Right lobe of liver (tissue), 6 donors: ENCODE results near the gene LRRC1. TPM values are rescaled to one million over a fixed set of nuclear protein-coding genes. Genes with fewer than 3 reads are reported as not detected.

Experiments used
- ATAC-seq, 4 donors: fragments of 200-7000 bp; cut with Tn5 transposase; one replicate each; pipeline ENCODE4 v1.9.1; 2020; ENCODE audit warnings: mild to moderate bottlenecking in 4 of 4, moderate library complexity in 4 of 4
- DNase-seq, 3 donors: peaks; one replicate each; pipeline ENCODE4 v3.0.0-alpha.2; 2020
- H3K27ac ChIP-seq, 3 donors: fragments of 200-600 bp; one replicate each; pipeline ENCODE4 v1.8.0; 2022
- H3K27me3 ChIP-seq, 2 donors: fragments of 200-600 bp; one replicate each; pipeline ENCODE4 v1.8.0; 2022
- H3K36me3 ChIP-seq, 4 donors: fragments of 200-600 bp; sonication (generic) in 1 of 4; one replicate each; pipeline versions ENCODE4 v1.5.1 to v1.8.0; 2017 to 2022; ENCODE audit warnings: control low read depth in 1 of 4
- H3K4me1 ChIP-seq, 4 donors: fragments of 200-600 bp; sonication (generic) in 1 of 4; one replicate each; pipeline versions ENCODE4 v1.5.1 to v1.8.0; 2017 to 2022; ENCODE audit warnings: control low read depth in 1 of 4
- H3K4me3 ChIP-seq, 3 donors: fragments of 200-600 bp; one replicate each; pipeline ENCODE4 v1.8.0; 2022
- H3K9me3 ChIP-seq, 4 donors: fragments of 200-600 bp; sonication (generic) in 1 of 4; one replicate each; pipeline versions ENCODE4 v1.5.1 to v1.8.0; 2017 to 2022; ENCODE audit warnings: control low read depth in 1 of 4
- POLR2A ChIP-seq: fragments of 450-650 bp; IDR thresholded peaks from one replicate; pipeline ENCODE4 v1.6.1; 2017; ENCODE audit warnings: antibody characterized with exemption, mild to moderate bottlenecking
- WGBS: methylation state at CpG from one replicate; pipeline ENCODE4 v1.1.6; 2018; ENCODE audit warnings: low coverage, low lambda C conversion rate; ENCODE audit not compliant: insufficient coverage; ENCODE audit errors: missing lambda C conversion rate; 5-methylcytosine and 5-hydroxymethylcytosine counted together
- intact Hi-C, 2 donors: fragments of 100-400 bp; cut with DNase I; formaldehyde crosslinking; loops; one replicate each; pipeline versions ENCODE4 v1.11.2 to v1.14.1; 2022
- total RNA-seq, 6 experiments: library from RNA; depleted of rRNA in 2 of 6; stranded (reverse); fragments of >200 nt in 2 of 6; fragmentation: NEBNext Ultra II Directional in 3 of 6; extraction: Animal tissue kit (Norgen Biotek cat#: 25700) in 3 of 6; gene quantifications; one replicate each; pipeline versions ENCODE4 v1.1.0 to v1.2.4, GENCODE V29; 2016 to 2023
- TF ChIP-seq, protein P1 (sequence below), 4 donors: fragments of 200-600 bp in 3 of 4; fragments of 450-650 bp in 1 of 4; IDR thresholded peaks; one replicate each; pipeline versions ENCODE4 v1.5.1 to v1.8.0; 2016 to 2022; ENCODE audit warnings: antibody characterized with exemption in 4 of 4, mild to moderate bottlenecking in 2 of 4
- donor health status: DM: no; HTN: yes; CAD: no.
- donor health status: DM: no; HTN: no; CAD: no.
- donor health status: DM: no; HTN: no; CAD: no.
- donor health status: DM: no; HTN: yes; CAD: no.
- donor health status: DM: no; HTN: yes; CAD: no.

LRRC1 gene
- total RNA-seq, 6 experiments from 2014 or later, result 0.46 to 3.2 (median 1.4) TPM

- H3K36me3 ChIP-seq, result no peaks in the 10 kb centered on the region
- 55% methylated on average over 3 of the region's 3 CpGs for WGBS
Observed at GRCh38 chr6:53918854-53919510, 124.2 kb downstream of the LRRC1 start.

DNA sequence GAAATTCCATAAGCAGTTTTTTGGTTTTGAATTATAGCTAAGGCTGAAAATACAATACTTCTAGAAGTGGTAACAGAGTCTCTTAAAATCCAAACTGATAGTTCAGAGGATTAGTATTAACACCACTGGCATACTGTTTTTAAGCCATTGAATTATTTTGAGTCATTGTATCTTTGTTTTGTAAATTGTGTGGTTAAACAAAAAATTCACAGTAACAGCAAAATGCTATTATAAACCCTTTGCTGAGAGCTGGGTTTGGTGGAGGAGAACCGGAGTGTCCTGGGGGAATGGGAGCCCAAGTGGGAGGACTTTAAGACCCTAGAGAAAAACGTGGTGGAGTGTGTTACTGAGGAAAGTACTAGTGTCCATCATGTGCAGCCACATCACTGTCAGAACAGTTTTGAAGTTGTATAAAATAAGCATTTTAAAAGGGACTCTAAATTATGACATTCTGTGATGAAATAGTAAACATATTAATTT, 125.1 kb downstream of the LRRC1 start:
- no peak overlapping the region for H3K4me3 ChIP-seq
- H3K27me3 ChIP-seq, result no peaks in the 10 kb centered on the region
- no peaks in the 10 kb centered on the region for H3K36me3 ChIP-seq
- no peaks in the 10 kb centered on the region for H3K4me1 ChIP-seq
- 40% methylated on average over 1 of the region's 2 CpGs for WGBS
- TF ChIP-seq, protein P1, sequence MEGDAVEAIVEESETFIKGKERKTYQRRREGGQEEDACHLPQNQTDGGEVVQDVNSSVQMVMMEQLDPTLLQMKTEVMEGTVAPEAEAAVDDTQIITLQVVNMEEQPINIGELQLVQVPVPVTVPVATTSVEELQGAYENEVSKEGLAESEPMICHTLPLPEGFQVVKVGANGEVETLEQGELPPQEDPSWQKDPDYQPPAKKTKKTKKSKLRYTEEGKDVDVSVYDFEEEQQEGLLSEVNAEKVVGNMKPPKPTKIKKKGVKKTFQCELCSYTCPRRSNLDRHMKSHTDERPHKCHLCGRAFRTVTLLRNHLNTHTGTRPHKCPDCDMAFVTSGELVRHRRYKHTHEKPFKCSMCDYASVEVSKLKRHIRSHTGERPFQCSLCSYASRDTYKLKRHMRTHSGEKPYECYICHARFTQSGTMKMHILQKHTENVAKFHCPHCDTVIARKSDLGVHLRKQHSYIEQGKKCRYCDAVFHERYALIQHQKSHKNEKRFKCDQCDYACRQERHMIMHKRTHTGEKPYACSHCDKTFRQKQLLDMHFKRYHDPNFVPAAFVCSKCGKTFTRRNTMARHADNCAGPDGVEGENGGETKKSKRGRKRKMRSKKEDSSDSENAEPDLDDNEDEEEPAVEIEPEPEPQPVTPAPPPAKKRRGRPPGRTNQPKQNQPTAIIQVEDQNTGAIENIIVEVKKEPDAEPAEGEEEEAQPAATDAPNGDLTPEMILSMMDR (IDR thresholded peaks at IDR 0.05), result no peak
- no peak for TF ChIP-seq POLR2A
- no peak overlapping the region for H3K27ac ChIP-seq
- intact Hi-C loops, result no loop called here
- no peaks in the 10 kb centered on the region for H3K9me3 ChIP-seq
- ATAC-seq (no peak), DNase-seq (no peak)

More at GRCh38 chr6:53918854-53919510, 124.2 kb downstream of the LRRC1 start:
- Histone ChIP-seq H3K27me3 (no peaks in the 10 kb centered on the region), H3K27ac (no peak overlapping the region), H3K9me3 (no peaks in the 10 kb centered on the region), H3K4me1 (no peaks in the 10 kb centered on the region), H3K4me3 (no peak overlapping the region)
- DNase-seq (no peak), ATAC-seq (peak in 1 of 4 donors; percentile 33)
- intact Hi-C loops, result no loop called here
- TF ChIP-seq, protein P1 (IDR thresholded peaks at IDR 0.05), result no peak
- TF ChIP-seq POLR2A, result no peak

GRCh38 chr6:53920881-53921280, 126.1 kb downstream of the LRRC1 start:
- TF ChIP-seq POLR2A, result no peak
- TF ChIP-seq, protein P1 (IDR thresholded peaks at IDR 0.05), result no peak
- no peaks in the 10 kb centered on the region for H3K36me3 ChIP-seq
- 71% methylated on average over 4 of the region's 5 CpGs for WGBS
- H3K27me3 ChIP-seq, result no peaks in the 10 kb centered on the region
- no peak for DNase-seq
- H3K9me3 ChIP-seq, result no peaks in the 10 kb centered on the region
- no peak overlapping the region for H3K27ac ChIP-seq
- intact Hi-C loops, result no loop called here
- no peaks in the 10 kb centered on the region for H3K4me1 ChIP-seq
- no peak overlapping the region for H3K4me3 ChIP-seq
- no peak for ATAC-seq

- no peak for TF ChIP-seq POLR2A
- TF ChIP-seq, protein P1 (IDR thresholded peaks at IDR 0.05), result no peak
- intact Hi-C loops, result no loop called here
- Histone ChIP-seq H3K4me1 (no peaks in the 10 kb centered on the region), H3K36me3 (no peaks in the 10 kb centered on the region), H3K27ac (no peak overlapping the region), H3K4me3 (no peak overlapping the region), H3K27me3 (no peaks in the 10 kb centered on the region), H3K9me3 (no peaks in the 10 kb centered on the region)
- ATAC-seq (no peak), DNase-seq (no peak)
- WGBS, result 80% methylated on average over 2 of the region's 2 CpGs
Observed at GRCh38 chr6:53921639-53922038, 126.8 kb downstream of the LRRC1 start.
